Keratinocyte (primary cell): ENCODE results near the gene PDE4C. TPM values are rescaled to one million over a fixed set of nuclear protein-coding genes. Genes with fewer than 3 reads are reported as not detected.

Experiments used
- DNase-seq: peaks from one replicate; pipeline ENCODE4 v3.0.0-alpha.2; 2011; ENCODE audit warnings: low read depth, missing footprints, low spot score
- FAIRE-seq: peaks from 2 replicates; lab custom pipeline; 2011; peaks lifted over from hg19 to GRCh38; lab: Jason Lieb, UNC
- H2AFZ ChIP-seq: 2 replicates; pipeline ENCODE4 v1.6.0; 2012; ENCODE audit warnings: low read length, control low read depth, inconsistent platforms; ENCODE audit not compliant: control insufficient read depth
- H3K27ac ChIP-seq: 2 replicates; pipeline ENCODE4 v1.5.1; 2011; ENCODE audit warnings: low read length; ENCODE audit not compliant: control insufficient read depth, insufficient read depth
- H3K27me3 ChIP-seq: 3 replicates; pipeline ENCODE4 v1.6.0; 2011; ENCODE audit warnings: low read length; ENCODE audit not compliant: control insufficient read depth, insufficient read depth; ENCODE audit errors: extremely low read depth
- H3K36me3 ChIP-seq, 2 experiments: 2 replicates in 1 of 2; 3 replicates in 1 of 2; pipeline ENCODE4 v1.5.1; 2011; ENCODE audit warnings: low read length in 2 of 2, mild to moderate bottlenecking in 1 of 2; ENCODE audit not compliant: control insufficient read depth in 2 of 2, insufficient read depth in 2 of 2; ENCODE audit errors: extremely low read depth in 1 of 2
- H3K4me1 ChIP-seq: 3 replicates; pipeline ENCODE4 v1.5.1; 2011; ENCODE audit warnings: low read length; ENCODE audit not compliant: control insufficient read depth, insufficient read depth; ENCODE audit errors: extremely low read depth
- H3K4me2 ChIP-seq: 3 replicates; pipeline ENCODE4 v1.6.0; 2011; ENCODE audit warnings: low read depth, low read length; ENCODE audit not compliant: control insufficient read depth, insufficient read depth; ENCODE audit errors: extremely low read depth
- H3K4me3 ChIP-seq, 3 experiments: fragments of 200-600 bp in 1 of 3; sonication (generic) in 1 of 3; 2 replicates in 2 of 3; 3 replicates in 1 of 3; pipeline ENCODE4 v1.5.1; 2011 to 2016; ENCODE audit warnings: low read length in 3 of 3, mild to moderate bottlenecking in 3 of 3, control low read depth in 2 of 3, inconsistent platforms in 1 of 3, low read depth in 1 of 3, mixed read lengths in 1 of 3, mixed run types in 1 of 3, moderate library complexity in 1 of 3; ENCODE audit not compliant: control insufficient read depth in 2 of 3, insufficient read depth in 2 of 3; ENCODE audit errors: extremely low read depth in 1 of 3
- H3K79me2 ChIP-seq: 2 replicates; pipeline ENCODE4 v1.6.0; 2012; ENCODE audit warnings: low read length; ENCODE audit not compliant: control insufficient read depth, insufficient read depth
- H3K9ac ChIP-seq: 3 replicates; pipeline ENCODE4 v1.6.0; 2011; ENCODE audit warnings: low read length; ENCODE audit not compliant: control insufficient read depth, insufficient read depth; ENCODE audit errors: extremely low read depth
- H3K9me1 ChIP-seq: 3 replicates; pipeline ENCODE4 v1.6.0; 2011; ENCODE audit warnings: low read length; ENCODE audit not compliant: control insufficient read depth, insufficient read depth; ENCODE audit errors: extremely low read depth
- H3K9me3 ChIP-seq: 2 replicates; pipeline ENCODE4 v1.5.1; 2012; ENCODE audit warnings: low read depth, low read length; ENCODE audit not compliant: control insufficient read depth
- H4K20me1 ChIP-seq: 3 replicates; pipeline ENCODE4 v1.6.0; 2011; ENCODE audit warnings: low read length; ENCODE audit not compliant: control insufficient read depth, insufficient read depth; ENCODE audit errors: extremely low read depth
- EZH2 ChIP-seq: IDR thresholded peaks from one replicate; pipeline ENCODE4 v1.6.1; 2012; ENCODE audit warnings: inconsistent platforms, mild to moderate bottlenecking, low read length, moderate library complexity
- dilution Hi-C: fragments of 300-500 bp; cut with MboI; formaldehyde crosslinking; loops from one replicate; pipeline ENCODE4 v1.7.0; 2020; ENCODE audit warnings: low sequenced_read_pairs; ENCODE audit not compliant: extremely low pct_ligation_motif_present
- polyA minus RNA-seq, 3 experiments: library from RNA; depleted of rRNA, polyadenylated mRNA; stranded (reverse); fragments of >200 nt; gene quantifications; 1 replicate in 1 of 3; 2 replicates in 1 of 3; 3 replicates in 1 of 3; pipeline ENCODE4 v1.2.3, GENCODE V29; 2011
- polyA plus RNA-seq, 5 experiments: library from polyadenylated mRNA; depleted of rRNA in 3 of 5; stranded (reverse) in 3 of 5; stranded (forward) in 1 of 5; unstranded in 1 of 5; fragments of >200 nt; gene quantifications; 1 replicate in 1 of 5; 2 replicates in 3 of 5; 3 replicates in 1 of 5; pipeline versions ENCODE4 v1.2.1 to v1.2.3, GENCODE V29; 2011 to 2012; ENCODE audit warnings: missing spikeins in 2 of 5, low read depth in 1 of 5, low replicate concordance in 1 of 5
- TF ChIP-seq, protein P1 (sequence below), 3 experiments: IDR thresholded peaks in 1 of 3; conservative IDR thresholded peaks in 1 of 3; optimal IDR thresholded peaks in 1 of 3; 2 replicates in 2 of 3; 3 replicates in 1 of 3; pipeline versions ENCODE3 to v1.5.1; 2011; ENCODE audit warnings: low read length in 3 of 3, mild to moderate bottlenecking in 3 of 3, moderate library complexity in 2 of 3, control low read depth in 1 of 3, inconsistent platforms in 1 of 3; ENCODE audit not compliant: insufficient read depth in 2 of 3; ENCODE audit errors: extremely low read depth in 1 of 3

Gene PDE4C
- polyA plus RNA-seq (0.03 TPM in 1 of 3 replicates, not detected in the others), polyA minus RNA-seq (not detected in 3 replicates)
- polyA plus RNA-seq (2011; ENCODE audit: low read depth): not detected
- not detected in 2 replicates for polyA plus RNA-seq (2011; cell fraction: cytosol; rRNA removed)
- 0.20 and 0.31 TPM in 2 replicates for polyA plus RNA-seq (2011; cell fraction: nucleus; rRNA removed)
- polyA plus RNA-seq (2012; ENCODE audit: low replicate concordance): not detected in 2 replicates
- not detected for polyA minus RNA-seq (2011; cell fraction: cytosol; rRNA and poly(A)+ RNA removed)
- not detected in 2 replicates for polyA minus RNA-seq (2011; cell fraction: nucleus; rRNA and poly(A)+ RNA removed)

DNA sequence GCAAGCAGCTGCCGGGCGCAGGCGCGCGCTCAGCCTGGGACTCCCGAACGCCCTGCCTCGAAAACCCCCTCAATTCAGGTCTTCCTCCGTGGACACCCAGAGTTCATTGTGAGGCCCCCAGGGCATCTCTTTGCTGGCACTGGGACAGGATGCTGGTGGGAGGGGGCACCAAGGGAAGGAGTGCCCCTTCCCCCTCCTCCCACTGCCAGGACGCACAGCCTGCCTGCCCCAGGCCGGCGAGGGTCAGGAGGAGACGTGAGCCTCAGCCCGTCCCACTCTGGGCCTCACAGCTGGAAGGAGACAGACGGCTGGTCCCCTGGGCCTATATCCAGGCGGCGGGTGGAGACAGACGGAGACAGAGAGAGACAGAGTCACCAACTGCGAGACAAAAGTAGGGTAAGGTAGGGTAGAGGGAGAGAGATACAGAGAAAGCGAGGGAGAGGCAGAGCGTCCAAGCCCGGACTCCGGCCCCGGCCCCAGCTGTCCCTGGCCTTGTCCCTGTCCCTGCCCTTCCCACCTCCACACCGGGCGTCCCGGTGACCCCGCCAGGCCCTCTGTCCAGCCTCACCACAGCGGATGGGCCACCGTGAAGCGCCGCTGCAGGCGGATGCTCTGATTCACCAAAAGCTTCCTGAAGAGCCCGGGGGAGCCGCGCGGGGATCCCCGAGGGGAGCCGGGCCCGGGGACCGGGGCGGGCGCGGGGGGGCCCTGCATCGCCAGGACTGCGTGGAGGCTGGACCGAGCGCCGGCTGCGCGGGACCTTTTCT lies at the start of gene PDE4C:
Gene PDE4C, minus strand, starts transcription at position 737 of the 767 bp plus-strand sequence. Its CDS starts 23 bp downstream, at position 714.
- H3K27me3 ChIP-seq: peaks cover 27% of the 10 kb centered on the region
- H2AFZ ChIP-seq: no peak within 1 kb of the TSS
- no peak within 1 kb of the TSS for H3K4me2 ChIP-seq
- dilution Hi-C loops: no loop called here
- H3K9ac ChIP-seq: no peak within 1 kb of the TSS
- H3K27ac ChIP-seq: no peak within 1 kb of the TSS
- H4K20me1 ChIP-seq: no peaks in the 10 kb centered on the region
- no peaks in the 10 kb centered on the region for H3K9me1 ChIP-seq
- H3K36me3 ChIP-seq: no peaks in the 10 kb centered on the region
- FAIRE-seq: no peak
- no peaks in the 10 kb centered on the region for H3K79me2 ChIP-seq
- TF ChIP-seq, protein P1, sequence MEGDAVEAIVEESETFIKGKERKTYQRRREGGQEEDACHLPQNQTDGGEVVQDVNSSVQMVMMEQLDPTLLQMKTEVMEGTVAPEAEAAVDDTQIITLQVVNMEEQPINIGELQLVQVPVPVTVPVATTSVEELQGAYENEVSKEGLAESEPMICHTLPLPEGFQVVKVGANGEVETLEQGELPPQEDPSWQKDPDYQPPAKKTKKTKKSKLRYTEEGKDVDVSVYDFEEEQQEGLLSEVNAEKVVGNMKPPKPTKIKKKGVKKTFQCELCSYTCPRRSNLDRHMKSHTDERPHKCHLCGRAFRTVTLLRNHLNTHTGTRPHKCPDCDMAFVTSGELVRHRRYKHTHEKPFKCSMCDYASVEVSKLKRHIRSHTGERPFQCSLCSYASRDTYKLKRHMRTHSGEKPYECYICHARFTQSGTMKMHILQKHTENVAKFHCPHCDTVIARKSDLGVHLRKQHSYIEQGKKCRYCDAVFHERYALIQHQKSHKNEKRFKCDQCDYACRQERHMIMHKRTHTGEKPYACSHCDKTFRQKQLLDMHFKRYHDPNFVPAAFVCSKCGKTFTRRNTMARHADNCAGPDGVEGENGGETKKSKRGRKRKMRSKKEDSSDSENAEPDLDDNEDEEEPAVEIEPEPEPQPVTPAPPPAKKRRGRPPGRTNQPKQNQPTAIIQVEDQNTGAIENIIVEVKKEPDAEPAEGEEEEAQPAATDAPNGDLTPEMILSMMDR (optimal IDR thresholded peaks at IDR 0.05 in 1 of 3, IDR thresholded peaks at IDR 0.05 in 1 of 3, conservative IDR thresholded peaks at IDR 0.05 in 1 of 3; ENCODE audit: extremely low read depth in 1 of 3, insufficient read depth in 2 of 3, low read length in 3 of 3): no peak
- peak; percentile 62 for TF ChIP-seq EZH2
- no peaks in the 10 kb centered on the region for H3K9me3 ChIP-seq
- DNase-seq: no peak
- H3K4me1 ChIP-seq: peaks cover 7% of the 10 kb centered on the region
- H3K4me3 ChIP-seq: no peak within 1 kb of the TSS

DNA sequence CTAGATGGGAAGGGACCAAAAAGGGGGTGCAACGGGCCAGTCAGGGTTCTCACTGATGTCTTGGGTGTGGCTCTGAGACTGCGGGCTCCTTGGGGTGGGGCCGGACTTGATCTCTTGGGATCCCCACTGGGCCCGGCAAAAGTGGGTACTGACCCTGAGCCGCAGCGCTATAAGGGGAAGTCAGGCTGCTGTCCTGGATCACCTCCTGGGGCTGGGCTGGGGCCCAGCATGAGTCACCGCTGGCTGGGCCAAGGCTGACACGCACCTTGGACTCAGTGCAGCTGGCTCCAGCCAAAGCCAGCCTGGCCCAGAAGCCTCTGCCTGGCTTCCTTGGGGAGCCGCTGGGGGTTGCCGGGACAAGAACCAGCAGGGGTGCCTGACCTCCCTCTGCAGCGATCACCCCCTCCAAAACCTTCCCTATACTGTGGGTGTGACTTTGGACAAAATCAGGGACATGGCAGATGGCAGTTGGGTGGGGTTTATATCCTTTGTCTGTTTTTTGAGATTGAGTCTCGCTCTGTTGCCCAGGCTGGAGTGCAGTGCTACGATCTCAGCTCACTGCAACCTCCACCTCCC lies 48.6 kb upstream of the PDE4C start:
- H3K36me3 ChIP-seq: peaks cover 1 to 8% of the 10 kb centered on the region in 2 experiments
- H4K20me1 ChIP-seq: peaks cover 9% of the 10 kb centered on the region
- H3K4me3 ChIP-seq: no peak overlapping the region
- no peaks in the 10 kb centered on the region for H3K9me1 ChIP-seq
- no peak overlapping the region for H2AFZ ChIP-seq
- H3K9ac ChIP-seq: no peak overlapping the region
- dilution Hi-C loops: no loop called here
- peak overlapping the region; percentile 30 for H3K4me2 ChIP-seq
- peaks cover 27% of the 10 kb centered on the region for H3K4me1 ChIP-seq
- DNase-seq: no peak
- no peak for TF ChIP-seq EZH2
- TF ChIP-seq, protein P1 (optimal IDR thresholded peaks at IDR 0.05 in 1 of 3, IDR thresholded peaks at IDR 0.05 in 1 of 3, conservative IDR thresholded peaks at IDR 0.05 in 1 of 3; ENCODE audit: extremely low read depth in 1 of 3, insufficient read depth in 2 of 3, low read length in 3 of 3): no peak
- H3K79me2 ChIP-seq: peaks cover 15% of the 10 kb centered on the region
- no peak overlapping the region for H3K27ac ChIP-seq
- FAIRE-seq: no peak
- H3K9me3 ChIP-seq: no peaks in the 10 kb centered on the region
- H3K27me3 ChIP-seq: no peaks in the 10 kb centered on the region
